ENCODE measurements around the gene EIF4G3.
"Not testable (repeated sequence)": the region's sequence is repeated elsewhere in the genome, so short reads cannot be mapped to it uniquely, and the experiment has no call there.

The EIF4G3 gene

DNA sequence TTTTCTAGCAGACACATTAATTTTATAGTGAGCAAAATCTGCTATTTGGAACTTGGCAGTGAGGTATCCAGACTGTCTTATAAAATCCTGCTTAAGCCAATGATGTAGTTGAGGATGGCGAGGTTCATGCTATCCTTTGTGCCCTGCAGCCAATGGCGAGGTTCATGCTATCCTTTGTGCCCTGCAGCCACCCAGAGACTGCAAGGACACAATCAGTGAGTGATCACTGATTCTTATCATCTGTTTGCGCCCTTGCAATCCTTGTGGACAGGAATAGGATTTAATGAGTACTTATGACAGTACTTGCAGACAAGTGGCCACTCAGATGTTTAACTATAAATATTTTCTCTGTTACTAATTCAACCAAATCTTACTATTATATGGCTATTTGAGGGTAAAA, 112.6 kb downstream of the EIF4G3 start:
- no peak for DNase-seq

DNA sequence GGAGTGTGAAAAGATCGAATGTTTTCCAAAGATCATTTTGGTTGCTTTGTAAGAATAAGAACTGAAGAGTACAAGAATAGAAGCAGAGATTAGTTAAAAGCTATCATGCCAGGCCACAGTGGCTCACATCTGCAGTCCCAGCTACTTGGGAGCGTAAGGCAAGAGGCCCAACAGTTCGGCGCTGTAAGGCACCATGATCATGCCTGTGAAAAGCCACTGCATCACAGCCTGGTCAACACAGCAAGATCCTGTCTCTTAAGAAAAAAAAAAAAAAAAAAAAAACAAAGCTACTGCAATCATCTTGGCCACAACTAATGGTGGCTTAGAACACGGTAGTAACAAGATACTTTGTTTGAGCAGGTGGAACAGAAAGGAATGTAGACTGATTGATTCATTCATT, 116.2 kb downstream of the EIF4G3 start:
- DNase-seq: no peak

GRCh38 chr1:21059021-21059420, 117.7 kb downstream of the EIF4G3 start:
- DNase-seq: peak in 1 of 2 donors; percentile 10

DNA sequence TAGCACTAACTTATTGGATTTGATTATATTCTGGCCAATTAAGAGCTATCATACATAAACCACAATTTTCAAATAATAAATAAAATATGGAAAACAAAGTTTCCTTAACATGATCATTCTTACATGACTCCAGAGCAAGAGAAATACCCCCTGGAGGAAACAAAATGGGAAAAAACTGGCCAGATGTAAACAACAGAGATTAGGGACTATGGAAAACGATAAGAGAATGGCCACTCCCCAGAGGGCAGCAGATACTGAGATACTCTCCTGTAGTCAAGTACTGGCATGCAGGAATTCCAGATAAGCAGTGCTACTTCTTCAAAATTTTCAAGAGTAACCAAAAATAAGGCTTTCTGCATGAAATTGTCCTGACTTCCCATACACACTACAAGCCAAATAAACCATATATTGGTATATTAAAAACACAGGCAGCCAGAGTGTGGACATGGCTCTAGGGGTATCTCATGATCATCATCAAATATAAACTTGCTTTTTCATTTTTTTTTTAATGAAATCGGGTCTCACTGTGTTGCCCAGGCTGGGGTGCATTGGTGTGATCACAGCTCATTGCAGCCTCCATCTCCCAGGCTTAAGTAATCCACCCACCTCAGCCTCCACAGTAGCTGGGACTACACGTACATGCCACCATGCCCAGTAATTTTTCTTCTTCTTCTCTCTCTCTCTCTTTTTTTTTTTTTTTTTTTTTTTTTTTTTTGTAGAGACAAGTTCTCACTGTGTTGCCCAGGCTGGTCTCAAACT, 118.5 kb downstream of the EIF4G3 start:
- no peak for DNase-seq

GRCh38 chr1:21053189-21053928, 123.3 kb downstream of the EIF4G3 start:
- DNase-seq: not testable (repeated sequence)

GRCh38 chr1:21052034-21052433, 124.7 kb downstream of the EIF4G3 start:
- DNase-seq: peak in 1 of 2 donors; percentile 15

DNA sequence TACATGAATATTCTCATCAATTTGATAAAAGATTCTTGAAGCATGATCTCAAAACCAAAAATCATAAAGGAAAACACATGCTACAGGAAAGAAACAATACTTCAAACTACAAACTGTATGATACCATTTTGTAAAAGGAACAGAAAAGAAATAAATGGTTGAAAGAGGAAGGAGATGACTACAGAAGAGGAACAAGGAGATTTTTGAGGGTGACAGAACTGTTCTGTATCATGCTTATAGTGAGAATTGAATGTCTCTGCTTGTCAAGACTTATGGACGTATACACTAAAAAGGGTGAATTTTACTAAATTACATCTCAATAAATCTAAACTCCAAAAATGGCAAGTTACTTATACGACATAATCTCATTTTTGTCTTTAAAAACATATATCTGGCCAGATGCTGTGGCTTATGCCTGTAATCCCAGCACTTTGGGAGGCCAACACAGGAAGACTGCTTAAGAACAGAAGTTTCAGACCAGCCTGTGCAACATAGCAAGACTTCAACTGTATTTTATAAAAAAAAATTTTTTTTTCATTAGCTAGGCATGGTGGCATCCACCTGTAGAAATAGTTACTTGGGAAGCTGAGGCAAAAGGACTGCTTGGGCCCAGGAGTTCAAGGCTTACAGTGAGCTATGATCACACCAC, 125.4 kb downstream of the EIF4G3 start:
- peak; percentile 13 to 19 for DNase-seq

- DNase-seq: no peak
Measured at GRCh38 chr1:21050031-21050430, 126.7 kb downstream of the EIF4G3 start.

- DNase-seq: no peak
Measured at GRCh38 chr1:21048462-21048861, 128.2 kb downstream of the EIF4G3 start.

GRCh38 chr1:21046132-21046531, 130.6 kb downstream of the EIF4G3 start:
- DNase-seq: no peak

DNA sequence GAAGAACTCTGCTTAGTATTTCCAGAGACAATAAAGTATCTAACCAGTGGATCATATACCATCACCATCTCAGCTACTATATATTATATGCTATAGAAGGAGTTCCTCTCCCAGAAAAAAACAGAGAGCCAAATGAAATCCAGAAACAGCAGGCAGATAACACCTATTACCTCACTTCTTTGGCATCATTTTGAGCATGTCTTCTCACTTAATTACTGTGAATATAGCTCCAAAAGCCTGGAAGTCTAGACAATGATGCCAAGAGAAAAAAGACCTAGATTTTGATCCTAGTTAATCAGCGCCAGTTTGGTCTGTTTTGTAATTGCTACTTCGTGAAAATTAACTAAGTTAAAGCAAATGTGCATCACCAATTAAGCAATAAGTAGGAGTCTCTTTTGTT, 131.3 kb downstream of the EIF4G3 start:
- no peak for DNase-seq

- DNase-seq: peak in 1 of 2 donors; percentile 12
Measured at GRCh38 chr1:21042929-21043605, 133.6 kb downstream of the EIF4G3 start.

GRCh38 chr1:21041541-21041940, 135.2 kb downstream of the EIF4G3 start:
- DNase-seq: no peak

GRCh38 chr1:21037091-21037490, 139.6 kb downstream of the EIF4G3 start:
- DNase-seq: no peak

DNA sequence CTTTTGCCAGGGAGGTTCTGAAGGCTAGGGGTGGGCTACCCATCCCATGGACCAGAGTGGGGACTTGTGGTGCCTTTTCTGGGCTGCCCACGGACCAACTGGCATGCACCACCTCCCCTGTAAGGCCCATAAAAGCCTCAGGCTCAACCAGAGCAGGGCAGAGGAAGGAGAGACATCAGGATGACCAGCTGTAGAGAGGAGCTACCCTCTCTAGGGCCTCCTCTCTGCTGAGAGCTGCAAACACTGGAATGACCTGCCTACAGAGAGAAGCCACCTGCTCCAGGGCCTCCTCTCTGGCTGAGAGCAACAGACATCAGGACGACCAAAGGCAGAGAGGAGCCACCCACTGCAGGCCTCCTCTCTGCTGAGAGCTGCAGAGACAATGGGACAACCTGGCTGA, 140.9 kb downstream of the EIF4G3 start:
- no peak for DNase-seq

GRCh38 chr1:21034725-21035628, 141.7 kb downstream of the EIF4G3 start:
- DNase-seq: no peak

GRCh38 chr1:21032741-21033140, 144.0 kb downstream of the EIF4G3 start:
- no peak for DNase-seq

DNA sequence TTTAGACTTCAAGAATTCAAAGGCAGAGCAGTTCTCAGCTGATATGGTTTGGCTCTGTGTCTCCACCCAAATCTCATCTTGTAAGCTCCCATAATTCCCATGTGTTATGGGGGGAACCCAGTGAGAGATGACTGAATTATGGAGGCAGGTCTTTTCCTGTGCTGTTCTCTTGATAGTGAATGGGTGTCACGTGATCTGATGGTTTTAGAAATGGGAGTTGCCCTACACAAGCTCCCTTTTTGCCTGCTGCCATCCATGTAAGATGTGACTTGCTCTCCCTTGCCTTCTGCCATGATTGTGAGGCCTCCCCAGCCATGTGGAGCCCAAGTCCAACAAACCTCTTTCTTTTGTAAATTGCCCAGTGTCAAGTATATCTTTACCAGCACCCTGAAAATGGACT, 146.5 kb downstream of the EIF4G3 start:
- no peak for DNase-seq

GRCh38 chr1:21028520-21029145, 148.1 kb downstream of the EIF4G3 start:
- DNase-seq: no peak

GRCh38 chr1:21027805-21028204, 148.9 kb downstream of the EIF4G3 start:
- DNase-seq: no peak

DNA sequence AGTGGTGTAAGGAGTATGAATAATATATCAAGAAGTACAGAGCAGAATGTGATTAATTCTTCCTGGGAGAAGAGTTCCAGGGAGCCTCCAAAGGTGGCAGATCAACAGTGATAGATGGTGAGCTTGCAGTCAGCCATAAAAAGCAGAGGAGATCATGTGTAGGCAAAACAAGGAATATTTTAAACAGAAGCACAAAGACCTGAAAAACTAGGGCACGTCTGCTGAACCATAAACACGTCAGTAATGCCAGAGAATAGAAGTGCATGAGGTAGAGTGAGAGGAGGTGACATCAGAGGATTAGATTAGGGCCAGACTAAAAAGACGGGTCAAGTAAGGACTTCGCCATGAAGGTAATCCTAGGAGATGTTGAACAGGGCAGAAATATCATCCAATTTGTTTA, 151.8 kb downstream of the EIF4G3 start:
- DNase-seq: no peak

All from inflammatory macrophage treated with lipopolysaccharide for 1 hour (primary cell).